ENCODE results near the gene ENO4.

The ENO4 gene

GRCh38 chr10:116868722-116869121 is 19.4 kb downstream of the ENO4 start:
- peak; percentile 40 to 64 for DNase-seq

GRCh38 chr10:116870949-116871348 is 21.6 kb downstream of the ENO4 start:
- DNase-seq = no peak

- DNase-seq = no peak
These were observed 23.8 kb downstream of the ENO4 start for GRCh38 chr10:116873134-116873533.

- DNase-seq = no peak
These were observed 26.6 kb downstream of the ENO4 start for GRCh38 chr10:116875897-116876296.

- DNase-seq = no peak
These were observed 28.1 kb downstream of the ENO4 start for GRCh38 chr10:116877391-116877790.

GRCh38 chr10:116878123-116878522 is 28.8 kb downstream of the ENO4 start:
- DNase-seq = no peak

GRCh38 chr10:116879817-116880216 is 30.5 kb downstream of the ENO4 start:
- DNase-seq = no peak

- no peak for DNase-seq
These were observed 31.6 kb downstream of the ENO4 start for GRCh38 chr10:116880716-116881482.

GRCh38 chr10:116882639-116883038 is 33.3 kb downstream of the ENO4 start:
- no peak for DNase-seq

GRCh38 chr10:116886772-116887171 is 37.5 kb downstream of the ENO4 start:
- DNase-seq = no peak

GRCh38 chr10:116888380-116889055 is 39.2 kb downstream of the ENO4 start:
- DNase-seq = no peak

GRCh38 chr10:116889066-116889465 is 39.8 kb downstream of the ENO4 start:
- DNase-seq = no peak

GRCh38 chr10:116891208-116891607 is 41.9 kb downstream of the ENO4 start:
- peak; percentile 7 to 52 for DNase-seq

GRCh38 chr10:116892907-116893685 is 43.8 kb downstream of the ENO4 start:
- DNase-seq = peak; percentile 17 to 43

- DNase-seq = no peak
These were observed 44.4 kb downstream of the ENO4 start for GRCh38 chr10:116893686-116894037.

- no peak for DNase-seq
These were observed 50.3 kb downstream of the ENO4 start for GRCh38 chr10:116899626-116900025.

GRCh38 chr10:116905845-116906210 is 56.5 kb downstream of the ENO4 start:
- DNase-seq = no peak

- DNase-seq = no peak
These were observed 58.1 kb downstream of the ENO4 start for GRCh38 chr10:116907245-116907987.

GRCh38 chr10:116909307-116909706 is 60.0 kb downstream of the ENO4 start:
- DNase-seq = no peak

- no peak for DNase-seq
These were observed 61.6 kb downstream of the ENO4 start for GRCh38 chr10:116910910-116911309.

- no peak for DNase-seq
These were observed 62.9 kb downstream of the ENO4 start for GRCh38 chr10:116912162-116912561.

GRCh38 chr10:116913695-116914094 is 64.4 kb downstream of the ENO4 start:
- DNase-seq = no peak

GRCh38 chr10:116915340-116915739 is 66.0 kb downstream of the ENO4 start:
- DNase-seq = no peak
